GM19397 (cell line): Measurements from ENCODE around the gene IL10.
"Not testable (repeated sequence)": the region's sequence is repeated elsewhere in the genome, so short reads cannot be mapped to it uniquely, and the experiment has no call there.

Experiments
- ATAC-seq: cut with Tn5 transposase; IDR thresholded peaks from one replicate; pipeline ENCODE4 v1.9.1; 2021; ENCODE audit warnings: mild to moderate bottlenecking, moderate library complexity; ENCODE audit not compliant: unreplicated experiment

The IL10 gene

GRCh38 chr1:206794294-206794908, 22.1 kb upstream of the IL10 start:
- ATAC-seq: no peak

- no peak for ATAC-seq
Observed at GRCh38 chr1:206793620-206794019, 21.3 kb upstream of the IL10 start.

DNA sequence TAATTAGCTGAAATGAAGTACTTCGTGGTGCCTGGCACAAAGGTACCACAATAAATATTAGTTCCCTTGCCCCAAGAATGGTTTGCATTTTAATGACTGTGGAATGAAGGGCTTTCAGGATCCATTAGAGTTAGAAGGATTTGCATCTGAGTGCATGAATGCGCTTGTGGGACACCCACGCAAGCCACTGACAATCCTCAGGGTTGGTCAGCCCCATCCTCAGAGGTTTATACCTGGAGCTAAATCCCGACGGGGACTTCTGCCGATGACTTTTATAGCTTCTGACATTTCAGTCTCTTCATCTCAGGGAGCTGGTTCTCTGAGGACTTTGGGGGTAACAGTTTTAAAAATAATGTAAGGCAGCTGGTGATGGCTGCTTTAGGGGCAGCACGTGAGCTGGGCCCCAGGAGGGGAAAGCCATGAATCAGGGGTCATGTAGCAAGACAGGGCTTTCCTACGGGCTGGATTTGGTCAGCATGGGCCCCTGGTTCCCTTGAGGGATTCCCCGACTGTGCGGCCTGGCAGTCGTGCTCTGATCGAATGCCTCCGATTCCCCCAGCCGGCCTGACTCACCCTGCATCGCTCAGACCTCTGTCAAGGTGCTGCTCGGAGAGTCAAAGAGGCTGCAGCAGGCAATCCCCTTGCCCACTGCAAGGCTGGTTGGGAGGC, 20.8 kb upstream of the IL10 start:
- ATAC-seq: peak; percentile 52

- ATAC-seq: no peak
Observed at GRCh38 chr1:206790502-206791250, 18.4 kb upstream of the IL10 start.

DNA sequence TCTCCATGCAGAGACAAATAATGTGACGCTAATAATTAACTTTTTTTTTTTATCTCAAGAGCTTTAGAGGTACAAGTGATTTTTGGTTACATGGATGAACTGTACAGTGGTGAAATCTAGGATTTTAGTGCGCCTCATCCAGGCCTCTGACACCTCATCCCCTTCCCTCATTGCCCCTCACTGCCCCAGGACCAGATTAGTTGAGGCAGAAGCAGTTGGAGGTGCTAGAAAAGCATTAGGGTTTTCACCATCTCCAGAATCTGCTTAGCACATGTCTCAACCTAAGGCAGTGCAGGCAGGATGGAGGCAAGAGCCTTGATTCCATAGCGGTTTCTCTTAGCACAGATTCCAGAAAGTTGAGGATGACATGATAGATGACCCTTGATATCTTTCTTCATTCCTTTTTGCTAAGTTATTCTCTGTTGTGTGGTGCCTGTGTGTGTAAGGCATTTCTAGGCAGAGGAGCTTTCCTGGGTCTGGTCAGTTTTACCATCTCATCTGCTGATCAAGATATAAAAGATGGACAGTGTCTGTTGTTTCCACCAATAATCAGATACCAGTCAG, 16.3 kb upstream of the IL10 start:
- ATAC-seq: no peak

DNA sequence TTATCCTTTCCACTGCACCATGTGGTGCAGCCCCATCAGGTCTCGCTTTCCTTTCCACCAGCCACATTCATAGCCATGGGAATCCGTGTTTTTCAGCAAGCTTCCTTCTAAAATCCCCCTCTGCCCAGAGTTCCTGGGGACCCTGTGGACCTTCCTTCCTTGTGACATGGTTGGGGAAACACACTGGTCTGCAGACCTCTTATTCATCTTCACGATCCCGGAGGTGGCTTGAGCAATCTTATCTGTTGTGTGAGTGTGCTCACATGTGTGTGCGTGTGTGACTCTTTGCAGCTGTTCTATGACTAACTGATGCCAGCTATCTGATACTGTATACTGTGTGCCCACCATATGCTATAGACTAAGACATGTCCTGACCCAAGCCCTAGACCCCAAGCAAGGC, 15.6 kb upstream of the IL10 start:
- no peak for ATAC-seq

- ATAC-seq: no peak
Observed at GRCh38 chr1:206786212-206786886, 14.1 kb upstream of the IL10 start.

GRCh38 chr1:206785182-206785765, 13.0 kb upstream of the IL10 start:
- ATAC-seq: no peak

GRCh38 chr1:206784471-206784903, 12.2 kb upstream of the IL10 start:
- peak; percentile 51 for ATAC-seq

GRCh38 chr1:206783506-206783905, 11.2 kb upstream of the IL10 start:
- ATAC-seq: no peak

DNA sequence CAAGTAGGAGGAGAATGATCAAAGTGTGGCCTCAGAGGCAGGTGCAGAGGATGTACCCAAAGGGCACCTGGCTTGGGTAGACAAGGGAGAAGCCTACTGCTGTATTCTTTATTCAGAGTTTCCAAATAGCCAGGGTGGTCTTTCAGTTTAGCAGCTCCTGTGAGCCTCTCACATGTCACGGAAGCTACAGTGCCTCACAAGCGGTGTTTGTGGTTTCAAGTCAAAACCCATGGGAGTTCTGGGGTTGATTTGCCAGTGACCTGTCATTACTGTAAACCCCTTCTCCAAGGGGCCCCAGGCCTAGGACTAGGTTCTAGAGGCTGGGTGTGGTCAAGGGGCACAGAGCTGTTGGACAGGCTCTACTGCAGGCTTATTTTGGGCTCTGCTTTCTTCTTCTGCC, 10.2 kb upstream of the IL10 start:
- ATAC-seq: peak; percentile 68

DNA sequence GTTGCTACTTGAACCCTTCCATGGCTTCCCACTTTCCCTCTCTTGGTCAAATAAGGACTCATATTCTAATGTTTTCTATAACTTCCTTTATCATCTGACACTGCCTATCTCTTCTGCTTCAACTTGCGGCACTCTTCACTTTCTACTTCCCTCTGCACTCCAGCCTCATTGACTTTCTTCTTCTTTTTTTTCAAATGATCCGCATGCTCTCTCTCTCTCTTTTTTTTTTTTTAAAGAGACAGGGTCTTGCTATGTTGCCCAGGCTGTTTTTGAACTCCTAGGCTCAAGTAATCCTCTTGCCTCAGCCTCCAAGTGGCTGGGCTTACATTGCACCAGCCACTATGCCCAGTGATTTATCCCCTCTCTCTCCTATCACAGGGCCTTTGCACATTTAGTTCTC, 7.3 kb upstream of the IL10 start:
- no peak for ATAC-seq

DNA sequence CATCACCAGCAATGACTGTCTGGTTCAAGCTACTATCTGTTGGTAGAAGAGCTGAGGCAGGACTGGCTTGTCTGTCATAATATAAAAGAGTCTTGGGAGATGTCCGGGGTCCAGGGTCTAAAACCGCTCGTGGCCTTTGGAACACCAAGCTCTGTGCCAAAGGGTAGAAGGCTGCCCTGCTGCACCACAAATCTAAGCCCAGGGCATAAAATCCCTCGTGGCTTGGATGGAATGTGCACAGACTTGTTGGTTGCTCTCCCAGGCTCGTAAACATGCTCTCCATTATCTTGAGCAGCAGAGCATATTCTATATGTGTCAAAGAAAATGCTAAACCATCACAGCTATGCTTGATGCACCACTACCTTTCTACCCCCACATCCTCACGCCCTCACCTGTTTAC, 6.6 kb upstream of the IL10 start:
- ATAC-seq: not testable (repeated sequence)

GRCh38 chr1:206778031-206778430, 5.7 kb upstream of the IL10 start:
- no peak for ATAC-seq

DNA sequence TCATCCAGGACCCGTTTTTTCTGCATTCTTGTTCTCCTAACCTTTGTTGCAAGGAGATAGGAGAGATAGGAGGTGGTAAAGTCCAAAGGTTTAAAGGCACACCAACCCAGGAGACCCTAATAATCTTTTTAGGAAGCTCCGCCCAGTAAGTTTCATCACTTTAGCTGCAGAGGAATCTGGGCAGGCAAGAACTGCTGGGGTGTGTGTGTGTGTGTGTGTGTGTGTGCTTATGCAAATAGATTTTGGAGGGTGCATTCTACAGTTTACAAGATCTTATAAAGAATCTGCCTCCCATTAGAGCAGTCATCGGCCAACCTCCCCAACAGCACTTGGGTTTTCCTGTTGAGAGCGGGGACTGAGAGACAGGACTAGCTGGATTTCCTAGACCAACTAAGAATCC, 3.9 kb upstream of the IL10 start:
- ATAC-seq: no peak

GRCh38 chr1:206774093-206774492, 1.8 kb upstream of the IL10 start:
- no peak for ATAC-seq

DNA sequence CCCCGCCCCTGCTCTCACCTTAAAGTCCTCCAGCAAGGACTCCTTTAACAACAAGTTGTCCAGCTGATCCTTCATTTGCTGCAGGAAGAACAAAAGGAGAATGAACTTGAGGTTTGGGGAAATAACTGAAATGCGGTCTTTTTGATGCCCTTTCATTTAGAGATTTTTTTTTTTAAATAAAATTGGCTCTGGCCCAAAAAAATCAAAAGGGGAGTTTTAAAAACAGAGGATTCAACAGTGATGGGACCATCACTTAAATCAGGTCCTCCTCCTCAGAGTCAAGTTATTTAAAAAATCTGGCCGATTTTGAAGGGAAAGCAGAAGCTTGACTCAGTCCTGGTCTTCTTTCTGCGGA, 979 bp downstream of the IL10 start:
- ATAC-seq: no peak

- peak; percentile 29 for ATAC-seq
Observed at GRCh38 chr1:206770531-206771337, 1.6 kb downstream of the IL10 start, which contains the start of gene IL19. Gene IL19, plus strand, starts transcription at chr1:206770773. Its CDS starts 65,890 bp downstream, at chr1:206836663.

GRCh38 chr1:206769304-206769731, 3.0 kb downstream of the IL10 start:
- ATAC-seq: peak; percentile 56
